Thyroid gland (tissue), 4 donors: ENCODE results near the gene KRTAP2-1. TPM values are rescaled to one million over a fixed set of nuclear protein-coding genes. Genes with fewer than 3 reads are reported as not detected.
"Not testable (repeated sequence)": the region's sequence is repeated elsewhere in the genome, so short reads cannot be mapped to it uniquely, and the experiment has no call there.

ENCODE experiments used
- DNase-seq, 2 donors: peaks; one replicate each; pipeline ENCODE4 v3.0.0-alpha.2; 2019
- H3K27ac ChIP-seq, 3 donors: fragments of 200-600 bp; sonication (generic); 1 replicate in 2 of 3; 2 replicates in 1 of 3; pipeline ENCODE4 v1.5.1; 2016 to 2019; ENCODE audit warnings: mild to moderate bottlenecking in 1 of 3, moderate library complexity in 1 of 3
- H3K27me3 ChIP-seq: fragments of 200-600 bp; sonication (generic); one replicate; pipeline ENCODE4 v1.5.1; 2019
- H3K36me3 ChIP-seq, 2 donors: fragments of 200-600 bp; sonication (generic); one replicate each; pipeline ENCODE4 v1.5.1; 2016 to 2019
- H3K4me1 ChIP-seq, 2 donors: fragments of 200-600 bp; sonication (generic); one replicate each; pipeline ENCODE4 v1.5.1; 2017 to 2019
- H3K4me3 ChIP-seq, 3 donors: fragments of 200-600 bp; sonication (generic); replicated peaks in 1 of 3; 1 replicate in 2 of 3; 2 replicates in 1 of 3; pipeline ENCODE4 v1.5.1; 2016; ENCODE audit warnings: mild to moderate bottlenecking in 1 of 3
- H3K9me3 ChIP-seq: fragments of 200-600 bp; sonication (generic); one replicate; pipeline ENCODE4 v1.5.1; 2017
- POLR2A ChIP-seq, 2 donors: fragments of 450-650 bp; IDR thresholded peaks; one replicate each; pipeline ENCODE4 v1.6.1; 2017; ENCODE audit warnings: antibody characterized with exemption in 2 of 2, mild to moderate bottlenecking in 2 of 2, moderate library complexity in 1 of 2
- WGBS, 2 donors: methylation state at CpG; one replicate each; pipeline ENCODE4 v1.1.5; 2017; 5-methylcytosine and 5-hydroxymethylcytosine counted together
- intact Hi-C: fragments of 100-400 bp; cut with DNase I; formaldehyde crosslinking; loops from one replicate; pipeline ENCODE4 v1.15.1; 2023
- total RNA-seq, 4 donors: library from RNA; depleted of rRNA; stranded (reverse); fragments of >200 nt; gene quantifications; one replicate each; pipeline ENCODE4 v1.2.3, GENCODE V29; 2016
- TF ChIP-seq, protein P1 (sequence below), 6 experiments: fragments of 200-600 bp in 3 of 6; fragments of 450-650 bp in 3 of 6; sonication (generic) in 3 of 6; IDR thresholded peaks; one replicate each; pipeline ENCODE4 v1.5.1; 2016 to 2019; ENCODE audit warnings: antibody characterized with exemption in 6 of 6, mild to moderate bottlenecking in 2 of 6, inconsistent platforms in 1 of 6, moderate library complexity in 1 of 6

Gene KRTAP2-1
- total RNA-seq, 4 donors from 2014 or later, result not detected

DNA sequence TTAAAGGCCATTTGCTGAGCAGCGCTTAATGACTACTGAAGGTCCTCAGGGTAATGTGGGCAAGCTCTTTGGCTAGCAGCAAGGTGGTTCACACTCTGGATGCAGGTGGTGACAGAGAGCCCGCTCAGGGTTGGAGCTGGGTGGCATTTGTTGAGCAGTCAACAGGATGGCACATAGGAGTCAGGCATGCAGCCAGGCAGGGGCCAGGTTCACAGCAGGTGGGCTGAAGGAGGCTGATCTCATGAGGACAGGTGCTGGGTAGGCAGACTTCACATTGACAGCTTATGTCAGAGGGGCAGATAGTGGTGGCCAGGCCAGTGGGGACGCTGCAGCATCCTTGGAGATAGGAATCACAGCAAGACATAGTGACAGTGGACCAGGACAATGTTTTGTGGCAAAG, 42.7 kb downstream of the KRTAP2-1 start:
- intact Hi-C loops, result no loop called here
- no peak for DNase-seq
- Histone ChIP-seq H3K36me3 (no peaks in the 10 kb centered on the region), H3K4me3 (no peak overlapping the region), H3K27me3 (no peaks in the 10 kb centered on the region), H3K4me1 (peaks cover 0 to 10% of the 10 kb centered on the region in 2 donors), H3K9me3 (no peaks in the 10 kb centered on the region), H3K27ac (no peak overlapping the region)
- TF ChIP-seq, protein P1, sequence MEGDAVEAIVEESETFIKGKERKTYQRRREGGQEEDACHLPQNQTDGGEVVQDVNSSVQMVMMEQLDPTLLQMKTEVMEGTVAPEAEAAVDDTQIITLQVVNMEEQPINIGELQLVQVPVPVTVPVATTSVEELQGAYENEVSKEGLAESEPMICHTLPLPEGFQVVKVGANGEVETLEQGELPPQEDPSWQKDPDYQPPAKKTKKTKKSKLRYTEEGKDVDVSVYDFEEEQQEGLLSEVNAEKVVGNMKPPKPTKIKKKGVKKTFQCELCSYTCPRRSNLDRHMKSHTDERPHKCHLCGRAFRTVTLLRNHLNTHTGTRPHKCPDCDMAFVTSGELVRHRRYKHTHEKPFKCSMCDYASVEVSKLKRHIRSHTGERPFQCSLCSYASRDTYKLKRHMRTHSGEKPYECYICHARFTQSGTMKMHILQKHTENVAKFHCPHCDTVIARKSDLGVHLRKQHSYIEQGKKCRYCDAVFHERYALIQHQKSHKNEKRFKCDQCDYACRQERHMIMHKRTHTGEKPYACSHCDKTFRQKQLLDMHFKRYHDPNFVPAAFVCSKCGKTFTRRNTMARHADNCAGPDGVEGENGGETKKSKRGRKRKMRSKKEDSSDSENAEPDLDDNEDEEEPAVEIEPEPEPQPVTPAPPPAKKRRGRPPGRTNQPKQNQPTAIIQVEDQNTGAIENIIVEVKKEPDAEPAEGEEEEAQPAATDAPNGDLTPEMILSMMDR (IDR thresholded peaks at IDR 0.05), result no peak
- 89 to 90% methylated on average over 3 of the region's 3 CpGs for WGBS, 2 donors

DNA sequence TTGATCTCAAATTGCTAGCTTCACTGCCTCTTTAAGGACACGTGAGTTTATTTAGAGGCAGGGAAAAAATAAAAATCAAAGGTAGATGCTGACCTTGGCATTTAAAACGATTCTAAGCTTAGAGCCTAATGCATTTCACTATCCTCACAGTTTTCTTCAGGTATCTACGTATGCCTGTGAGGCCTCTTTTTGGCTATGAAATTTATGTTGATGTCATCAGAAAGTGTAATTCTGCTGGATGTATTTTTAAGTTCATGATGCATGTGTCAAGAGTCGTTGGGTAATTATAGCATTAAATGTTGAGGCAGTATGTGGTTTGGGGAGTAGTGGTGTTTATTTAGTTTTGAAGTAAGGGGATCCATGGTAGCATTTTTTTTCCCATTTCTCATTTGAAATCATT, 43.2 kb downstream of the KRTAP2-1 start:
- Histone ChIP-seq H3K4me1 (peaks cover 0 to 10% of the 10 kb centered on the region in 2 donors), H3K36me3 (no peaks in the 10 kb centered on the region), H3K4me3 (no peak overlapping the region), H3K27me3 (no peaks in the 10 kb centered on the region), H3K9me3 (no peaks in the 10 kb centered on the region), H3K27ac (peak overlapping the region in 1 of 3 donors; percentile 30)
- 31 to 32% methylated on average over 4 of the region's 4 CpGs for WGBS, 2 donors
- intact Hi-C loops, result no loop called here
- TF ChIP-seq POLR2A (IDR thresholded peaks at IDR 0.05), result no peak
- TF ChIP-seq, protein P1 (IDR thresholded peaks at IDR 0.05), result no peak
- no peak for DNase-seq

DNA sequence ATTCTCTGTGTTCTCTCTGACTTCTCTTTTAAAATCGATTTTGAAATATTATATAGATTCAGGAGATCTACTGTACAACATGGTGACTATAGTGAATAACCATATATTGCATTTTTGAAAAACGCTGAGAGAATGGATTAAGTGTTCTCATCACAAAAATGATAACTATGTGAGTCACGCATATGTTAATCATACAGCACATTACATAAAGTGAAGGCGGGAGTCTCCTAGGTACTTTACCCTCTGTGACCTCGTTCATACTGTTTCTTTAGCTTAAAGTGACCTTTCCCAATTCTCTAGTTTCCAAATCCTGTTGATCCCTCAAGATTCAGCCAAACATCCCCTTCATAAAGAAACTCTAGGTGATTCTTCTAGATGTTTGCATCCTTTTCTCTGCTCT, 44.3 kb downstream of the KRTAP2-1 start:
- 76 to 77% methylated on average over 5 of the region's 5 CpGs for WGBS, 2 donors
- intact Hi-C loops, result no loop called here
- DNase-seq, result no peak
- Histone ChIP-seq H3K27ac (no peak overlapping the region), H3K36me3 (no peaks in the 10 kb centered on the region), H3K4me3 (no peak overlapping the region), H3K4me1 (peaks cover 0 to 10% of the 10 kb centered on the region in 2 donors), H3K27me3 (no peaks in the 10 kb centered on the region), H3K9me3 (no peaks in the 10 kb centered on the region)
- TF ChIP-seq, protein P1 (IDR thresholded peaks at IDR 0.05), result no peak
- no peak for TF ChIP-seq POLR2A (IDR thresholded peaks at IDR 0.05)

DNA sequence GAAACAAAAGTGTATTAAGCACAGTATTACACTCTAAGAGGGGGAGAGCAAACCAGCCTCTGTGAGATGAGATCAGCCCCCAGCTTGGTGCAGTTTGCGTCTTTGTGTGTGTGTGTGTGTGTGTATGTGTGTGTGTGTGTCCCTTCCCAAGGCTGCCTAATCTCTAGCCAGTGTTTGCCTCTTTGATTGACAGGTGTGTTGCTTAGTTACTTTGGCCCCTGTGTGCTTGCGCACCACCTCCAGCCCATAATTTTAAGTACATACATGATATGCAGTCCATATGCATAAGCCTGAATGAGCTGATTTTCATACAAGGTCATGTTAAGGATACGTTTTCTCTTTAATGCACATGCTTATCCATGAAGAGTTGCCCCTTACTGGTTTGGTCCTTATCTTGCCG, 45.3 kb downstream of the KRTAP2-1 start:
- Histone ChIP-seq H3K4me3 (no peak overlapping the region), H3K4me1 (peaks cover 0 to 10% of the 10 kb centered on the region in 2 donors), H3K36me3 (no peaks in the 10 kb centered on the region), H3K27me3 (no peaks in the 10 kb centered on the region), H3K27ac (no peak overlapping the region), H3K9me3 (no peaks in the 10 kb centered on the region)
- TF ChIP-seq, protein P1 (IDR thresholded peaks at IDR 0.05), result no peak
- TF ChIP-seq POLR2A (IDR thresholded peaks at IDR 0.05), result no peak
- DNase-seq, result no peak
- intact Hi-C loops, result no loop called here
- WGBS, 2 donors, result 84 to 94% methylated on average over 4 of the region's 4 CpGs

DNA sequence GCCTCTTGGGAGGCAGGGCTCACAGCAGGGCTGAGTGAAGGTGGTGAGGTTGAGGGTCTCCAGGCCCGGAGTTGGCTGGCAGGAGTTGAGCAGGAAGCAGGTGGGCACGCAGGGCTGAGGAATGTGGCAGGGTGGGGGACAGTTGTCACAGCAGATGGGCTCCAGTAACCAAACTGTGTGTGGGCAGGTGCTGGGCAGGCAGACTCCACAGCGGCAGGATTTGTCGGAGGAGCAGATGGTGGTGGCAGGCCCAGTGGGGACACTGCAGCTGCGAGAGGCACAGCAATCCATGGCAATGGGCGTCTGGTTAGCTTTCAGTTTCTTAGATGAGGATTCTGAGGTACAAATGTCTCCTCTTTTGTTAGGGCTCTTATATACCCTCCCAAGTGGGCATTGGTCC, 47.6 kb downstream of the KRTAP2-1 start, which contains the start of gene KRTAP3-2:
KRTAP3-2 (minus strand) TSS at position 344 of the 400 bp plus-strand sequence; CDS start at position 291, 53 bp downstream.
- 90 to 94% methylated on average over 6 of the region's 6 CpGs for WGBS, 2 donors
- intact Hi-C loops, H3K36me3 ChIP-seq, H3K27me3 ChIP-seq, H3K4me3 ChIP-seq, DNase-seq, H3K27ac ChIP-seq, H3K9me3 ChIP-seq: not testable (repeated sequence)
- peaks cover 0 to 10% of the 10 kb centered on the region in 2 donors for H3K4me1 ChIP-seq

DNA sequence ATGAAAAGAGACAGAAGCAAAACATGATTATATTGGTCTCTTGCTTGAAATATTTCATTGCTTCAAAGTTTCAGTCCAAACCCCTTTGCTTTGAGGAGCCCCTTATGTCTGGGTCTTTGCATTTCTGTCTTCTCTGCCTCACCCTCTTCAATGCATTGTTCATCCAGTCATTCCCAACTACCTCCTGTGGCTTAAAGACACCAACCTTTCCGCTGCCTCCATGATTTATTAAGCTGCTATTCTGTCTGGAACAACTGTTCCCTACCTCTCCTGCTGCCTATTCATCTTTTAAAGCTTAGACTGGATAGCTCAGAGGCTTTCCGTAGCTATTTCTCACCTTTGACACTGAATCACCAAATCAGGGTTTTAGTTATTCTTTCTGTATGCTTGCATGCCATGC, 49.8 kb downstream of the KRTAP2-1 start:
- H3K4me3 ChIP-seq, result no peak overlapping the region
- TF ChIP-seq, protein P1 (IDR thresholded peaks at IDR 0.05), result no peak
- no peak for TF ChIP-seq POLR2A (IDR thresholded peaks at IDR 0.05)
- no peaks in the 10 kb centered on the region for H3K4me1 ChIP-seq
- WGBS, 2 donors, result 80% methylated on average over 2 of the region's 2 CpGs
- H3K27ac ChIP-seq, result no peak overlapping the region
- intact Hi-C loops, result no loop called here
- no peaks in the 10 kb centered on the region for H3K9me3 ChIP-seq
- H3K36me3 ChIP-seq, result no peaks in the 10 kb centered on the region
- H3K27me3 ChIP-seq, result no peaks in the 10 kb centered on the region
- no peak for DNase-seq
